H1 (cell line): Measurements from ENCODE around the gene KANSL1. TPM values are rescaled to one million over a fixed set of nuclear protein-coding genes. Genes with fewer than 3 reads are reported as not detected.

Source experiments
- CTCF ChIA-PET: fragments of 300-600 bp; sonication (Branson Sonifier 250); formaldehyde crosslinking; loops from one replicate; lab custom pipeline; 2021; ENCODE audit not compliant: partially characterized antibody; lab: Charles Lee
- POLR2A ChIA-PET: fragments of 300-600 bp; sonication (Branson Sonifier 250); formaldehyde crosslinking; loops from one replicate; lab custom pipeline; 2021; ENCODE audit warnings: inconsistent platforms; ENCODE audit not compliant: partially characterized antibody; lab: Charles Lee
- DNase-seq, 2 experiments: peaks; one replicate each; pipeline versions ENCODE4 v3.0.0 to v3.0.0-alpha.2; 2010 to 2022; ENCODE audit warnings: low spot score in 2 of 2, low read depth in 1 of 2, mixed read lengths in 1 of 2
- FAIRE-seq: peaks from 2 replicates; lab custom pipeline; 2011; peaks lifted over from hg19 to GRCh38; lab: Jason Lieb, UNC
- H2AFZ ChIP-seq: 2 replicates; pipeline ENCODE4 v1.8.1; 2012; ENCODE audit warnings: low read length, inconsistent platforms
- H2AK5ac ChIP-seq: 2 replicates; pipeline ENCODE4 v1.6.1; 2013; ENCODE audit warnings: low read depth, low read length
- H2BK120ac ChIP-seq: replicated peaks from 2 replicates; pipeline ENCODE3; 2013; ENCODE audit warnings: low read depth, low read length, inconsistent platforms
- H2BK12ac ChIP-seq: 2 replicates; pipeline ENCODE4 v1.6.1; 2013; ENCODE audit warnings: low read depth, low read length
- H2BK15ac ChIP-seq: 2 replicates; pipeline ENCODE4 v1.6.1; 2013; ENCODE audit warnings: low read length
- H2BK20ac ChIP-seq: 2 replicates; pipeline ENCODE4 v1.6.1; 2013; ENCODE audit warnings: low read length
- H2BK5ac ChIP-seq: 2 replicates; pipeline ENCODE4 v1.6.1; 2013; ENCODE audit warnings: low read depth, low read length
- H3K14ac ChIP-seq: 2 replicates; pipeline ENCODE4 v1.6.1; 2013; ENCODE audit warnings: inconsistent platforms; ENCODE audit not compliant: insufficient read length
- H3K18ac ChIP-seq: 2 replicates; pipeline ENCODE4 v1.6.1; 2013; ENCODE audit warnings: low read length; ENCODE audit errors: extremely low read depth
- H3K23ac ChIP-seq: 2 replicates; pipeline ENCODE4 v1.6.1; 2013; ENCODE audit warnings: inconsistent platforms; ENCODE audit not compliant: insufficient read length
- H3K23me2 ChIP-seq: 2 replicates; pipeline ENCODE4 v1.6.1; 2013; ENCODE audit warnings: low read depth, low read length
- H3K27ac ChIP-seq: 2 replicates; pipeline ENCODE4 v1.6.1; 2011; ENCODE audit warnings: low read depth, low read length, inconsistent platforms
- H3K27me3 ChIP-seq, 4 experiments: replicated peaks in 1 of 4; 1 replicate in 1 of 4; 2 replicates in 3 of 4; pipeline versions ENCODE4 v1.6.1 to v1.8.1; 2011 to 2013; ENCODE audit warnings: low read length in 3 of 4, mild to moderate bottlenecking in 3 of 4, inconsistent platforms in 2 of 4, mixed read lengths in 2 of 4, moderate library complexity in 1 of 4; ENCODE audit not compliant: control insufficient read depth in 3 of 4, insufficient read depth in 3 of 4; ENCODE audit errors: extremely low read depth in 1 of 4
- H3K36me3 ChIP-seq, 4 experiments: 2 replicates each; pipeline versions ENCODE4 v1.6.1 to v1.8.1; 2011 to 2013; ENCODE audit warnings: mild to moderate bottlenecking in 4 of 4, low read length in 3 of 4, moderate library complexity in 2 of 4, control low read depth in 1 of 4, inconsistent platforms in 1 of 4; ENCODE audit not compliant: insufficient read depth in 4 of 4, control insufficient read depth in 2 of 4
- H3K4ac ChIP-seq: replicated peaks from 2 replicates; pipeline ENCODE3; 2013; ENCODE audit warnings: low read length, low read depth, mixed read lengths, inconsistent platforms; ENCODE audit not compliant: insufficient read length
- H3K4me1 ChIP-seq, 4 experiments: replicated peaks in 1 of 4; 1 replicate in 1 of 4; 2 replicates in 3 of 4; pipeline versions ENCODE4 v1.6.1 to v1.8.1; 2011 to 2013; ENCODE audit warnings: low read length in 3 of 4, inconsistent platforms in 2 of 4, mixed read lengths in 1 of 4; ENCODE audit not compliant: insufficient read depth in 4 of 4, control insufficient read depth in 3 of 4
- H3K4me2 ChIP-seq, 2 experiments: 2 replicates each; pipeline versions ENCODE4 v1.6.1 to v1.8.1; 2011 to 2013; ENCODE audit warnings: low read depth in 2 of 2, low read length in 2 of 2, control low read depth in 1 of 2, inconsistent platforms in 1 of 2, mild to moderate bottlenecking in 1 of 2; ENCODE audit not compliant: insufficient read depth in 1 of 2
- H3K4me3 ChIP-seq, 4 experiments: fragments of 200-600, 300-600 bp in 1 of 4; sonication (generic), shearing (Covaris generic), sonication (Bioruptor Twin) in 1 of 4; 2 replicates each; pipeline versions ENCODE4 v1.5.1 to v1.8.1; 2011 to 2016; ENCODE audit warnings: low read length in 4 of 4, low read depth in 3 of 4, control low read depth in 2 of 4, inconsistent platforms in 2 of 4, mild to moderate bottlenecking in 2 of 4, mixed read lengths in 1 of 4, moderate library complexity in 1 of 4; ENCODE audit not compliant: insufficient read depth in 2 of 4; ENCODE audit errors: extremely low read depth in 1 of 4
- H3K56ac ChIP-seq: replicated peaks from 2 replicates; pipeline ENCODE3; 2013; ENCODE audit warnings: low read depth, mild to moderate bottlenecking, mixed read lengths, low read length, inconsistent platforms; ENCODE audit not compliant: insufficient read length
- H3K79me1 ChIP-seq: 2 replicates; pipeline ENCODE4 v1.6.1; 2013; ENCODE audit warnings: low read depth, low read length, control low read depth
- H3K79me2 ChIP-seq, 2 experiments: 2 replicates each; pipeline versions ENCODE4 v1.6.1 to v1.8.1; 2012 to 2013; ENCODE audit warnings: low read length in 2 of 2, mild to moderate bottlenecking in 2 of 2, inconsistent platforms in 1 of 2; ENCODE audit not compliant: insufficient read depth in 2 of 2, control insufficient read depth in 1 of 2
- H3K9ac ChIP-seq, 4 experiments: replicated peaks in 1 of 4; 1 replicate in 1 of 4; 2 replicates in 3 of 4; pipeline versions ENCODE4 v1.6.1 to v1.8.1; 2011 to 2013; ENCODE audit warnings: low read depth in 3 of 4, low read length in 3 of 4, control low read depth in 2 of 4, mild to moderate bottlenecking in 2 of 4, moderate library complexity in 2 of 4, inconsistent platforms in 1 of 4; ENCODE audit errors: extremely low read depth in 1 of 4
- H3K9me3 ChIP-seq, 2 experiments: 2 replicates each; pipeline versions ENCODE4 v1.6.1 to v1.8.1; 2012 to 2013; ENCODE audit warnings: mild to moderate bottlenecking in 2 of 2, moderate library complexity in 2 of 2, control low read depth in 1 of 2, inconsistent platforms in 1 of 2, low read depth in 1 of 2, low read length in 1 of 2, mixed read lengths in 1 of 2; ENCODE audit not compliant: insufficient read depth in 2 of 2
- H4K20me1 ChIP-seq, 2 experiments: replicated peaks in 1 of 2; 2 replicates each; pipeline versions ENCODE3 to v1.8.1; 2011 to 2013; ENCODE audit warnings: inconsistent platforms in 2 of 2, low read length in 2 of 2, mild to moderate bottlenecking in 1 of 2; ENCODE audit not compliant: insufficient read depth in 2 of 2, control insufficient read depth in 1 of 2
- H4K5ac ChIP-seq: 2 replicates; pipeline ENCODE4 v1.6.1; 2013; ENCODE audit warnings: low read length, low read depth, mixed read lengths, inconsistent platforms; ENCODE audit not compliant: insufficient read length
- H4K8ac ChIP-seq: 2 replicates; pipeline ENCODE4 v1.8.0; 2013; ENCODE audit warnings: mild to moderate bottlenecking, moderate library complexity, low read length, inconsistent platforms; ENCODE audit not compliant: insufficient read depth; ENCODE audit errors: extremely low read depth
- H4K91ac ChIP-seq: replicated peaks from 2 replicates; pipeline ENCODE3; 2013; ENCODE audit warnings: low read length, mixed read lengths, inconsistent platforms; ENCODE audit not compliant: insufficient read length
- KDM4A ChIP-seq: IDR thresholded peaks from one replicate; pipeline ENCODE4 v1.7.1; 2012; ENCODE audit warnings: low read depth, mild to moderate bottlenecking, moderate library complexity, low read length, inconsistent platforms; ENCODE audit not compliant: severe bottlenecking
- WGBS, 2 experiments: shearing (Covaris generic) in 1 of 2; methylation state at CpG; one replicate each; pipeline versions ENCODE4 v1.1.6 to v1.1.7; 2013 to 2015; ENCODE audit warnings: low lambda C conversion rate in 2 of 2, mixed read lengths in 2 of 2, inconsistent platforms in 1 of 2, low coverage in 1 of 2, missing lambda C conversion rate in 1 of 2; ENCODE audit not compliant: insufficient replicate concordance in 2 of 2, insufficient coverage in 1 of 2, insufficient read length in 1 of 2; ENCODE audit errors: extremely low coverage in 1 of 2, missing lambda C conversion rate in 1 of 2; 5-methylcytosine and 5-hydroxymethylcytosine counted together
- polyA plus RNA-seq, 7 experiments: library from polyadenylated mRNA; depleted of rRNA in 3 of 7; stranded (reverse) in 5 of 7; unstranded in 2 of 7; fragments of >200 nt in 5 of 7; fragments of 200-250 nt in 2 of 7; gene quantifications; 1 replicate in 5 of 7; 2 replicates in 1 of 7; 4 replicates in 1 of 7; pipeline versions ENCODE4 v1.2.1 to v1.2.3, GENCODE V29; 2011 to 2013; ENCODE audit warnings: missing spikeins in 2 of 7, mixed read lengths in 2 of 7
- total RNA-seq: library from RNA; stranded (reverse); fragmentation: NEBNext Ultra II Directional; extraction: Animal tissue kit (Norgen Biotek cat#: 25700); gene quantifications from 2 replicates; pipeline ENCODE4 v1.2.1, GENCODE V29; 2021

Gene KANSL1
- total and polyA plus RNA-seq, 2 of the 8 experiments (the other 6 are each of a cell fraction or from before 2014, with no cell fraction given): 34.0 to 128 TPM

GRCh38 chr17:46120537-46120936 is 72.7 kb downstream of the KANSL1 start:
- DNase-seq: no peak
- Histone ChIP-seq H3K4me2 (no peak overlapping the region), H3K4me1 (peaks cover 7 to 23% (median 18%) of the 10 kb centered on the region in 4 experiments; a peak in 6 of 7 replicates), H3K9ac (no peak overlapping the region), H2AK5ac (no peak overlapping the region), H3K4ac (no peak overlapping the region), H3K56ac (no peak overlapping the region), H2AFZ (no peak overlapping the region), H4K91ac (no peak overlapping the region), H2BK5ac (no peak overlapping the region), H3K4me3 (no peak overlapping the region), H4K5ac (no peak overlapping the region), H2BK15ac (no peak overlapping the region), H3K27me3 (no peaks in the 10 kb centered on the region), H2BK20ac (no peak overlapping the region), H3K9me3 (no peaks in the 10 kb centered on the region), H2BK120ac (no peak overlapping the region), H3K79me2 (peaks cover 67 to 99% of the 10 kb centered on the region in 2 experiments), H4K8ac (no peak overlapping the region), H3K23me2 (no peaks in the 10 kb centered on the region; the same call in 1 of the 2 replicates), H3K36me3 (no peaks in the 10 kb centered on the region), H2BK12ac (no peak overlapping the region), H4K20me1 (peaks cover 42 to 63% of the 10 kb centered on the region in 2 experiments), H3K27ac (no peak overlapping the region), H3K23ac (no peak overlapping the region), H3K14ac (no peak overlapping the region), H3K79me1 (peaks cover 9% of the 10 kb centered on the region), H3K18ac (no peak overlapping the region)
- FAIRE-seq: no peak
- ChIA-PET CTCF (interaction anchor here (0.6 to 1.9 kb wide), 6 partner anchors 10 to 73 kb away, joined by 3 to 6 read pairs (median 4); partner anchors contain the start of gene KANSL1), POLR2A (interaction anchor here (1.0 to 2.0 kb wide), 4 partner anchors 10 to 38 kb away, joined by 3 to 10 read pairs (median 6); no protein-coding TSS in a partner anchor)
- WGBS, 2 experiments: 90% methylated on average over 3 of the region's 3 CpGs; no CpG with 5 or more reads in 1 of the 2 experiments
- no peak for TF ChIP-seq KDM4A
